ENCODE results near the gene TARDBP. TPM values are rescaled to one million over a fixed set of nuclear protein-coding genes. Genes with fewer than 3 reads are reported as not detected.

Gene TARDBP
- total RNA-seq, 3 donors from 2014 or later (not counting 1 experiment from before 2014, with no cell fraction given): 148 to 171 (median 161) TPM

DNA sequence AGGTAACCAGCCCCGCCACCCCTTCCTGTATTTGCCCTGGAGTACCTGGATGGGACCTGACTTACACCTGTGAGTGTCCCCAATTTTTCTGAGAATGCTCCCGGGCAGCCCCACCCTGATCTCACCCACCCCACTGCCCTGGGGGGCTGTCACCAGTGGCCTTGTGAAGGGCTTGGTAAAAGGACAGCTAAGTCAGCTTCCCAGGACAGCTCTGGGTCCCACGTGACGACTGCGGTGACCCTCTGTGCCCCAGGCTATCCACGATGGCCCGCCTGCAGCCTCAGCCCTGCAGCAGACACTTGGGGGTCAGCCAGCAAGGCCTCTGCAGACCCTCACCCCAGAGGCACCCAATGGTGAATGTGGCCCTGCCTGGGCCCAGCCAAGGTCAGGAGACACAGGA lies 41.7 kb downstream of the TARDBP start:
- TF ChIP-seq, protein P1, sequence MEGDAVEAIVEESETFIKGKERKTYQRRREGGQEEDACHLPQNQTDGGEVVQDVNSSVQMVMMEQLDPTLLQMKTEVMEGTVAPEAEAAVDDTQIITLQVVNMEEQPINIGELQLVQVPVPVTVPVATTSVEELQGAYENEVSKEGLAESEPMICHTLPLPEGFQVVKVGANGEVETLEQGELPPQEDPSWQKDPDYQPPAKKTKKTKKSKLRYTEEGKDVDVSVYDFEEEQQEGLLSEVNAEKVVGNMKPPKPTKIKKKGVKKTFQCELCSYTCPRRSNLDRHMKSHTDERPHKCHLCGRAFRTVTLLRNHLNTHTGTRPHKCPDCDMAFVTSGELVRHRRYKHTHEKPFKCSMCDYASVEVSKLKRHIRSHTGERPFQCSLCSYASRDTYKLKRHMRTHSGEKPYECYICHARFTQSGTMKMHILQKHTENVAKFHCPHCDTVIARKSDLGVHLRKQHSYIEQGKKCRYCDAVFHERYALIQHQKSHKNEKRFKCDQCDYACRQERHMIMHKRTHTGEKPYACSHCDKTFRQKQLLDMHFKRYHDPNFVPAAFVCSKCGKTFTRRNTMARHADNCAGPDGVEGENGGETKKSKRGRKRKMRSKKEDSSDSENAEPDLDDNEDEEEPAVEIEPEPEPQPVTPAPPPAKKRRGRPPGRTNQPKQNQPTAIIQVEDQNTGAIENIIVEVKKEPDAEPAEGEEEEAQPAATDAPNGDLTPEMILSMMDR (IDR thresholded peaks at IDR 0.05): no peak
- ATAC-seq: no peak
- H3K4me1 Mint-ChIP-seq: peaks cover 6 to 8% of the 10 kb centered on the region in 2 donors
- no peak overlapping the region for H3K4me3 Mint-ChIP-seq
- H3K36me3 ChIP-seq (ENCODE audit: control insufficient read depth, insufficient read depth, low read length): peaks cover 4% of the 10 kb centered on the region
- intact Hi-C loops (cut with micrococcal nuclease): no loop called here
- no peaks in the 10 kb centered on the region for H3K27me3 ChIP-seq (ENCODE audit: control insufficient read depth, insufficient read depth, low read length)
- H3K9me3 ChIP-seq (ENCODE audit: control insufficient read depth, insufficient read depth, low read length): no peaks in the 10 kb centered on the region
- H3K27ac ChIP-seq (ENCODE audit: low read length): no peak overlapping the region
- 93% methylated on average over 7 of the region's 7 CpGs for WGBS (ENCODE audit: insufficient coverage)
- H3K27me3 Mint-ChIP-seq (ENCODE audit: low read depth in 2 of 2): no peaks in the 10 kb centered on the region
- no peak overlapping the region for H3K27ac Mint-ChIP-seq
- DNase-seq: no peak
- H3K36me3 Mint-ChIP-seq: no peaks in the 10 kb centered on the region
- H3K4me1 ChIP-seq (ENCODE audit: control insufficient read depth, insufficient read depth, low read length): peaks cover 11% of the 10 kb centered on the region
- H3K4me3 ChIP-seq (ENCODE audit: low read length): no peak overlapping the region
- H3K9me3 Mint-ChIP-seq: no peaks in the 10 kb centered on the region

DNA sequence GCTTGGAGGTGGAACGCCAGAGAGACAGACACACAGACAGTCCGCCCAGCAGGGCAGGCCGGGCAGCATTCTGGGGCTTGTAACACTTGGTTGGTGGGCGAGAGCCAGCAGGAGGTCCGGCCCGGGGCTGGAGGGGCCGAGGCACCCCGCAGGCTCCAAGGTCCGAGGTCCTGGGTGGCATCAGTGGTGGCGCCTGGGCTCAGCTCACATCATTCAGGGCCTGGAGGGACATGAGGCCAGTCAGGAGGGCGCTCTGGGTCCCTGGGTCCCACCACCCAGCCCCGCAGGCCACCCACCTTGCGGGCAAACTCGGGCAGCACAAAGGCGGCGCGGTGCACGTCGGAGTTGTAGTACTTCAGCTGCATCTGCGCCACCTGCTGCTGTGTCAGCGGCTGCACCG lies 42.2 kb downstream of the TARDBP start:
- Histone ChIP-seq H3K4me1 (ENCODE audit: control insufficient read depth, insufficient read depth, low read length) (peaks cover 14% of the 10 kb centered on the region), H3K4me3 (ENCODE audit: low read length) (no peak overlapping the region), H3K9me3 (ENCODE audit: control insufficient read depth, insufficient read depth, low read length) (no peaks in the 10 kb centered on the region), H3K36me3 (ENCODE audit: control insufficient read depth, insufficient read depth, low read length) (peaks cover 4% of the 10 kb centered on the region), H3K27ac (ENCODE audit: low read length) (no peak overlapping the region), H3K27me3 (ENCODE audit: control insufficient read depth, insufficient read depth, low read length) (no peaks in the 10 kb centered on the region)
- Mint-ChIP-seq H3K4me3 (no peak overlapping the region), H3K27me3 (ENCODE audit: low read depth in 2 of 2) (no peaks in the 10 kb centered on the region), H3K27ac (no peak overlapping the region), H3K36me3 (no peaks in the 10 kb centered on the region), H3K9me3 (no peaks in the 10 kb centered on the region), H3K4me1 (peaks cover 6 to 11% of the 10 kb centered on the region in 2 donors)
- intact Hi-C loops (cut with micrococcal nuclease): no loop called here
- ATAC-seq (no peak), DNase-seq (no peak)
- WGBS (ENCODE audit: insufficient coverage): 91% methylated on average over 22 of the region's 22 CpGs
- TF ChIP-seq, protein P1 (IDR thresholded peaks at IDR 0.05): no peak

DNA sequence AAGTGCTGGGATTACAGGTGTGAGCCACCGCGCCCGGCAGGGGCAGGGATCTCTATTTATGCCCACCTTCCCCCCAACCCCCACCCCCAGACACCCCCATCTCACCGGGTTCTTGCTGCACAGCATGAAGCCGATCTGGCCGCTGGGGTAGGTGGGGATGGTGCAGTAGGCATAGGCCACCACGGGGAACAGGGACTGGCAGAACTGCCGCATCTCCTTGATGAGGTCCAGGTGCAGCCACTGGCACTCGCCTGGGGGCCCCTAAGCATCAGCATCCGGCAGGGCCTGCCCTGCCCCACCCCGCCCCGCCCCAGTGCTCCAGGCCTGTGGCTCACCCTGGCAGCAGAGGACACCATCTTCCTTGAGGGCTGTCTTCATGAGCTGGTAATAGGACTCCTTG lies 43.2 kb downstream of the TARDBP start:
- Histone ChIP-seq H3K27ac (ENCODE audit: low read length) (no peak overlapping the region), H3K9me3 (ENCODE audit: control insufficient read depth, insufficient read depth, low read length) (no peaks in the 10 kb centered on the region), H3K4me3 (ENCODE audit: low read length) (no peak overlapping the region), H3K36me3 (ENCODE audit: control insufficient read depth, insufficient read depth, low read length) (peaks cover 4% of the 10 kb centered on the region), H3K4me1 (ENCODE audit: control insufficient read depth, insufficient read depth, low read length) (peaks cover 18% of the 10 kb centered on the region), H3K27me3 (ENCODE audit: control insufficient read depth, insufficient read depth, low read length) (no peaks in the 10 kb centered on the region)
- H3K4me3 Mint-ChIP-seq: no peak overlapping the region
- TF ChIP-seq, protein P1 (IDR thresholded peaks at IDR 0.05): no peak
- WGBS (ENCODE audit: insufficient coverage): 96% methylated on average over 10 of the region's 12 CpGs
- no peaks in the 10 kb centered on the region for H3K27me3 Mint-ChIP-seq (ENCODE audit: low read depth in 2 of 2)
- no peaks in the 10 kb centered on the region for H3K9me3 Mint-ChIP-seq
- intact Hi-C loops (cut with micrococcal nuclease): no loop called here
- ATAC-seq (no peak), DNase-seq (no peak)
- H3K4me1 Mint-ChIP-seq: peaks cover 11 to 17% of the 10 kb centered on the region in 2 donors
- H3K27ac Mint-ChIP-seq: no peak overlapping the region
- no peaks in the 10 kb centered on the region for H3K36me3 Mint-ChIP-seq

DNA sequence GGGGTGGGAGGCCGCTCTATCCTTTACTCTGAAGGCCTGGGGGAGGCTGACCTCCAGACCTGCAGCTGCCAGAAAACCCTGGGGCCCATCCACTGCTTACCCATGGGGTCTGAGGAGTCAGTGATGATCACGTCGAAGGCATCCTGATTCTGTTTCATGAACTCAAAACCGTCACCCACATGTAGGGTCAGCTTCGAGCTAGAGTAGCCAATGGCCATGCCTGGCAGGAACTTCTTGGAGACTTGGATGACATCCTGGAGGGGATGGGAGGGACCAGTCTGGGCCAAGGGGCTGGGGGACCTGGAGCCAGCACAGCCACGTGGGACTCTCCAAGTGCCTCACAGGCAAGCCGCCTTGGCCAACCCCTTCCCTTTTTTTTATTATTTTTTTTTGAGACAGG lies 44.0 kb downstream of the TARDBP start:
- Histone ChIP-seq H3K36me3 (ENCODE audit: control insufficient read depth, insufficient read depth, low read length) (peaks cover 4% of the 10 kb centered on the region), H3K9me3 (ENCODE audit: control insufficient read depth, insufficient read depth, low read length) (no peaks in the 10 kb centered on the region), H3K4me1 (ENCODE audit: control insufficient read depth, insufficient read depth, low read length) (peaks cover 27% of the 10 kb centered on the region), H3K4me3 (ENCODE audit: low read length) (no peak overlapping the region), H3K27ac (ENCODE audit: low read length) (no peak overlapping the region), H3K27me3 (ENCODE audit: control insufficient read depth, insufficient read depth, low read length) (no peaks in the 10 kb centered on the region)
- ATAC-seq (no peak), DNase-seq (no peak)
- Mint-ChIP-seq H3K4me3 (no peak overlapping the region), H3K9me3 (no peaks in the 10 kb centered on the region), H3K4me1 (peaks cover 18 to 23% of the 10 kb centered on the region in 2 donors), H3K27ac (no peak overlapping the region), H3K36me3 (no peaks in the 10 kb centered on the region), H3K27me3 (ENCODE audit: low read depth in 2 of 2) (no peaks in the 10 kb centered on the region)
- TF ChIP-seq, protein P1 (IDR thresholded peaks at IDR 0.05): no peak
- intact Hi-C loops (cut with micrococcal nuclease): no loop called here
- 97% methylated on average over 7 of the region's 7 CpGs for WGBS (ENCODE audit: insufficient coverage)
